ENCODE data around the gene GRIK2.

GRIK2 gene

GRCh38 chr6:101961357-101961756, 567.8 kb downstream of the GRIK2 start:
- TF ChIP-seq, protein P1, sequence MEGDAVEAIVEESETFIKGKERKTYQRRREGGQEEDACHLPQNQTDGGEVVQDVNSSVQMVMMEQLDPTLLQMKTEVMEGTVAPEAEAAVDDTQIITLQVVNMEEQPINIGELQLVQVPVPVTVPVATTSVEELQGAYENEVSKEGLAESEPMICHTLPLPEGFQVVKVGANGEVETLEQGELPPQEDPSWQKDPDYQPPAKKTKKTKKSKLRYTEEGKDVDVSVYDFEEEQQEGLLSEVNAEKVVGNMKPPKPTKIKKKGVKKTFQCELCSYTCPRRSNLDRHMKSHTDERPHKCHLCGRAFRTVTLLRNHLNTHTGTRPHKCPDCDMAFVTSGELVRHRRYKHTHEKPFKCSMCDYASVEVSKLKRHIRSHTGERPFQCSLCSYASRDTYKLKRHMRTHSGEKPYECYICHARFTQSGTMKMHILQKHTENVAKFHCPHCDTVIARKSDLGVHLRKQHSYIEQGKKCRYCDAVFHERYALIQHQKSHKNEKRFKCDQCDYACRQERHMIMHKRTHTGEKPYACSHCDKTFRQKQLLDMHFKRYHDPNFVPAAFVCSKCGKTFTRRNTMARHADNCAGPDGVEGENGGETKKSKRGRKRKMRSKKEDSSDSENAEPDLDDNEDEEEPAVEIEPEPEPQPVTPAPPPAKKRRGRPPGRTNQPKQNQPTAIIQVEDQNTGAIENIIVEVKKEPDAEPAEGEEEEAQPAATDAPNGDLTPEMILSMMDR (IDR thresholded peaks at IDR 0.05; ENCODE audit: insufficient read depth, missing control alignments), result no peak
- DNase-seq (ENCODE audit: insufficient read length, low spot score) (no peak), FAIRE-seq (no peak)

GRCh38 chr6:101980924-101981323, 587.4 kb downstream of the GRIK2 start:
- TF ChIP-seq, protein P1 (IDR thresholded peaks at IDR 0.05; ENCODE audit: insufficient read depth, missing control alignments), result no peak
- FAIRE-seq (no peak), DNase-seq (ENCODE audit: insufficient read length, low spot score) (no peak)

- TF ChIP-seq, protein P1 (IDR thresholded peaks at IDR 0.05; ENCODE audit: insufficient read depth, missing control alignments), result no peak
- no peak for FAIRE-seq
- DNase-seq (ENCODE audit: insufficient read length, low spot score), result no peak
These were observed 593.0 kb downstream of the GRIK2 start for GRCh38 chr6:101986476-101986875.

GRCh38 chr6:101992286-101992685, 598.8 kb downstream of the GRIK2 start:
- DNase-seq (ENCODE audit: insufficient read length, low spot score) (no peak), FAIRE-seq (no peak)
- TF ChIP-seq, protein P1 (IDR thresholded peaks at IDR 0.05; ENCODE audit: insufficient read depth, missing control alignments), result no peak

DNA sequence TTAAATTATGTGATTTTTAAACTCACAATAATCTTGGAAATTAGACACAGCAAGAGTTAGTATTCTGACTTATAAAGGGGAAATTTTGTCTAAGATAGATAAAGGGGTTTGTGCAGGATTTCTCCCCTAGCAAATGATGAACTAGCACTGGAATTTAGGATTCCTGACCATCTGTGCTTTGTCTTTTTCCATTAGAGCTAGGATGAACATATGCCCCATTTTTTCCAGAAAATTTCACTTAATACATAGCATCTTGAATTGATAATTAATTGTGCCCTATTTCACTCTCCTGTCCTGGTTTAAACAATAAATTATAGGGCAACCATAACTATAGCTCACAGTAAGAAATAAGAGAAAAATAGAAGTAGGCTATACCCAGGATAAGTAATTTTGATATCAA, 601.0 kb downstream of the GRIK2 start:
- FAIRE-seq, result no peak
- DNase-seq (ENCODE audit: insufficient read length, low spot score), result no peak
- TF ChIP-seq, protein P1 (IDR thresholded peaks at IDR 0.05; ENCODE audit: insufficient read depth, missing control alignments), result no peak

GRCh38 chr6:102015431-102015830, 621.9 kb downstream of the GRIK2 start:
- FAIRE-seq (no peak), DNase-seq (ENCODE audit: insufficient read length, low spot score) (no peak)
- TF ChIP-seq, protein P1 (IDR thresholded peaks at IDR 0.05; ENCODE audit: insufficient read depth, missing control alignments), result no peak

GRCh38 chr6:102022281-102022680, 628.8 kb downstream of the GRIK2 start:
- no peak for FAIRE-seq
- no peak for DNase-seq (ENCODE audit: insufficient read length, low spot score)
- TF ChIP-seq, protein P1 (IDR thresholded peaks at IDR 0.05; ENCODE audit: insufficient read depth, missing control alignments), result no peak

Measured in D721Med (cell line).